Measurements from ENCODE around the gene POLA1. TPM values are rescaled to one million over a fixed set of nuclear protein-coding genes. Genes with fewer than 3 reads are reported as not detected.

The POLA1 gene
- total RNA-seq, 1 donor from 2014 or later, result 12.3 TPM

- intact Hi-C loops (cut with DNase I), result no loop called here
- Histone ChIP-seq H3K36me3 (peaks cover 30% of the 10 kb centered on the region), H3K9me3 (no peaks in the 10 kb centered on the region), H3K4me3 (no peak overlapping the region), H3K27me3 (ENCODE audit: low read depth) (no peaks in the 10 kb centered on the region), H3K4me1 (no peaks in the 10 kb centered on the region), H3K27ac (no peak overlapping the region)
- no peak for DNase-seq
- no peak for ATAC-seq
- no peak for TF ChIP-seq CTCF (IDR thresholded peaks at IDR 0.05)
These were observed 34.8 kb downstream of the POLA1 start for GRCh38 chrX:24728530-24728929.

- peaks cover 12% of the 10 kb centered on the region for H3K36me3 ChIP-seq
- ATAC-seq (no peak), DNase-seq (no peak)
- no peak overlapping the region for H3K4me3 ChIP-seq
- no peak overlapping the region for H3K27ac ChIP-seq
- intact Hi-C loops (cut with DNase I), result no loop called here
- H3K9me3 ChIP-seq, result no peaks in the 10 kb centered on the region
- TF ChIP-seq CTCF (IDR thresholded peaks at IDR 0.05), result no peak
- H3K4me1 ChIP-seq, result no peaks in the 10 kb centered on the region
- no peaks in the 10 kb centered on the region for H3K27me3 ChIP-seq (ENCODE audit: low read depth)
These were observed 39.2 kb downstream of the POLA1 start for GRCh38 chrX:24732766-24733500.

DNA sequence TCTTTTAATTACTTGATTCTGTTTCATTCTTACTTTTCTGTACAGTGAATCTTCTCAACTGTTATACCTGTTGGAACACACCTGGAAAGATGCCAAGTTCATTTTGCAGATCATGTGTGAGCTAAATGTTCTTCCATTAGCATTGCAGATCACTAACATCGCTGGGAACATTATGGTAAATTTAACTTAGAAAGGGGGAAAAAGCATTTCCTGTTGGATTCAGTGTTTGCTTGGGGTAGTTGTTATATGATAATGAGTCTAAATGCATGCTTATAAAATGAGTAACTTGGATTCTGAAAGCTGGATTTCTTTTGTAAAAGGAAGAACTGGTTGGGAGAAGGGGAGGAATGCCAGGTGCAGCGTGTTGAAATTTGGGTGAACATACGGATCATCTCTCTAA is 47.6 kb downstream of the POLA1 start:
- ATAC-seq (no peak), DNase-seq (no peak)
- H3K4me3 ChIP-seq, result no peak overlapping the region
- no peaks in the 10 kb centered on the region for H3K4me1 ChIP-seq
- TF ChIP-seq CTCF (IDR thresholded peaks at IDR 0.05), result no peak
- intact Hi-C loops (cut with DNase I), result no loop called here
- H3K27ac ChIP-seq, result no peak overlapping the region
- peaks cover 12% of the 10 kb centered on the region for H3K36me3 ChIP-seq
- H3K9me3 ChIP-seq, result no peaks in the 10 kb centered on the region
- H3K27me3 ChIP-seq (ENCODE audit: low read depth), result no peaks in the 10 kb centered on the region

DNA sequence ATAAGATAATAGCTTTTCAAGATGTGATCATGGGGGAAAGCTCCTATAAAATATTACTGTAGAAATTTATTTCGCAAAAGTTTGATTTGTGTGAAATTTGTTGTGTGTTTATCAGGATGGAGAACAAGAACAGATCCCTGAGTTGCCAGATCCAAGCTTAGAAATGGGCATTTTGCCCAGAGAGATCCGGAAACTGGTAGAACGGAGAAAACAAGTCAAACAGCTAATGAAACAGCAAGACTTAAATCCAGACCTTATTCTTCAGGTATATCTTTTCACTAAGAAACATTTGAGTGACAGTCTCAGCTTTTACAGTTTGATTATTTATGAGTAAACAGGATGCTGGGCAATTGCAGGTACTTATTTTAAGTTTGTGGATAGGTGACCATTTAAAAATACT is 54.5 kb downstream of the POLA1 start:
- ATAC-seq (no peak), DNase-seq (no peak)
- Histone ChIP-seq H3K4me1 (no peaks in the 10 kb centered on the region), H3K36me3 (peaks cover 10% of the 10 kb centered on the region), H3K4me3 (no peak overlapping the region), H3K27ac (no peak overlapping the region), H3K27me3 (ENCODE audit: low read depth) (no peaks in the 10 kb centered on the region), H3K9me3 (no peaks in the 10 kb centered on the region)
- intact Hi-C loops (cut with DNase I), result no loop called here
- TF ChIP-seq CTCF (IDR thresholded peaks at IDR 0.05), result no peak

DNA sequence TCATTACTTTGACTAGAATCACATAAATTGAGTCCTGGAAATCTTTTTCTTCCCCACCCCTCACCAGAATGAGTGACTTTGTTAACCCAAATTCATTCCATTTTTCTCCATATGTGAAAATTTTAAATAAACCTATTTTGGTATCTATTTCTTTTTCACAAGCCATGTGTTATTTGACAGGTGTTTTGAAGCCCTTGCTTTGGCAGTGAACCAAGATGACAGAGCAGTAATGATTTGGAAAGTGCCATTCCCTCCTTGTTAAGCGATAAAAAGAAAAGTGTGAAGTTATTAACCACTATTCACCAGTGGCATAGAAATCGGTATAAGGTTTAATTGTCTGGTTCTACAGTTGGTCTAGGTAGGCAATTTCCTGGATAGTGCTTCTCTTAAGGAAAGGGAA is 66.1 kb downstream of the POLA1 start:
- H3K4me1 ChIP-seq, result no peaks in the 10 kb centered on the region
- no peak for TF ChIP-seq CTCF (IDR thresholded peaks at IDR 0.05)

More for the DNA sequence above, 66.1 kb downstream of the POLA1 start:
- DNase-seq (no peak), ATAC-seq (no peak)
- Histone ChIP-seq H3K9me3 (no peaks in the 10 kb centered on the region), H3K4me3 (no peak overlapping the region), H3K27ac (no peak overlapping the region), H3K27me3 (ENCODE audit: low read depth) (no peaks in the 10 kb centered on the region), H3K36me3 (peaks cover 5% of the 10 kb centered on the region)
- intact Hi-C loops (cut with DNase I), result loop anchor here (10.0 kb wide), 1 partner anchor 385 kb away; no protein-coding TSS in a partner anchor
